Right hindlimb (tissue), 1 donor: ENCODE data around the gene LRRN4.
A peak's percentile ranks its signal among the peaks of the same experiment; 100 is the strongest.

Experiments used
- DNase-seq: peaks from one replicate; pipeline ENCODE4 v3.0.0-alpha.2; 2018

LRRN4 gene

GRCh38 chr20:6053776-6054688, at the start of gene LRRN4:
TSS of gene LRRN4 (minus strand) at chr20:6054060. CDS start at chr20:6052799, 1,261 bp downstream.
- DNase-seq, result peak; percentile 49

GRCh38 chr20:6103301-6103700, 49.4 kb upstream of the LRRN4 start:
- DNase-seq, result no peak

- DNase-seq, result no peak
These were observed 47.5 kb upstream of the LRRN4 start for GRCh38 chr20:6101346-6101745.

GRCh38 chr20:6100246-6100645, 46.4 kb upstream of the LRRN4 start:
- DNase-seq, result no peak

- DNase-seq, result no peak
These were observed 46.0 kb upstream of the LRRN4 start for GRCh38 chr20:6099819-6100218.

GRCh38 chr20:6095409-6095808, 41.5 kb upstream of the LRRN4 start:
- DNase-seq, result no peak

GRCh38 chr20:6094565-6094964, 40.7 kb upstream of the LRRN4 start:
- DNase-seq, result no peak

GRCh38 chr20:6094063-6094462, 40.2 kb upstream of the LRRN4 start:
- no peak for DNase-seq

- DNase-seq, result no peak
These were observed 37.8 kb upstream of the LRRN4 start for GRCh38 chr20:6091661-6092060.

- no peak for DNase-seq
These were observed 33.0 kb upstream of the LRRN4 start for GRCh38 chr20:6086868-6087267.

GRCh38 chr20:6083926-6084325, 30.1 kb upstream of the LRRN4 start:
- no peak for DNase-seq

GRCh38 chr20:6081236-6081635, 27.4 kb upstream of the LRRN4 start:
- DNase-seq, result no peak

- peak; percentile 59 for DNase-seq
These were observed 25.2 kb upstream of the LRRN4 start for GRCh38 chr20:6079016-6079415.

- peak; percentile 88 for DNase-seq
These were observed 21.8 kb upstream of the LRRN4 start for GRCh38 chr20:6075428-6076219.

- DNase-seq, result no peak
These were observed 20.9 kb upstream of the LRRN4 start for GRCh38 chr20:6074784-6075183.

GRCh38 chr20:6074145-6074561, 20.3 kb upstream of the LRRN4 start:
- DNase-seq, result no peak

GRCh38 chr20:6070829-6071695, 17.2 kb upstream of the LRRN4 start:
- DNase-seq, result no peak

GRCh38 chr20:6069669-6070068, 15.8 kb upstream of the LRRN4 start:
- DNase-seq, result no peak

- DNase-seq, result no peak
These were observed 14.0 kb upstream of the LRRN4 start for GRCh38 chr20:6067763-6068318.

- no peak for DNase-seq
These were observed 12.7 kb upstream of the LRRN4 start for GRCh38 chr20:6066582-6066981.

- no peak for DNase-seq
These were observed 7.7 kb upstream of the LRRN4 start for GRCh38 chr20:6061544-6061943.

- DNase-seq, result no peak
These were observed 6.4 kb upstream of the LRRN4 start for GRCh38 chr20:6060213-6060612.
